ENCODE data around the gene SLC6A1.

Gene SLC6A1

GRCh38 chr3:11077466-11077865 lies 84.9 kb downstream of the SLC6A1 start:
- peaks cover 29 to 65% of the 10 kb centered on the region in 2 donors for H3K27me3 Mint-ChIP-seq
- H3K4me1 Mint-ChIP-seq (ENCODE audit: low read depth in 2 of 2) = no peaks in the 10 kb centered on the region
- no peaks in the 10 kb centered on the region for H3K36me3 Mint-ChIP-seq (ENCODE audit: insufficient read depth)
- ATAC-seq (replicated peaks) (no peak), DNase-seq (no peak)
- H3K4me3 Mint-ChIP-seq = no peak overlapping the region
- no peak overlapping the region for H3K27ac Mint-ChIP-seq
- peaks cover 3 to 6% of the 10 kb centered on the region in 2 donors for H3K9me3 Mint-ChIP-seq

- Mint-ChIP-seq H3K27me3 (peaks cover 22 to 56% of the 10 kb centered on the region in 2 donors), H3K9me3 (peaks cover 3 to 6% of the 10 kb centered on the region in 2 donors), H3K4me1 (ENCODE audit: low read depth in 2 of 2) (no peaks in the 10 kb centered on the region), H3K36me3 (ENCODE audit: insufficient read depth) (no peaks in the 10 kb centered on the region), H3K4me3 (no peak overlapping the region), H3K27ac (no peak overlapping the region)
- ATAC-seq (replicated peaks) (no peak), DNase-seq (no peak)
Measured at GRCh38 chr3:11078826-11079515, 86.4 kb downstream of the SLC6A1 start.

GRCh38 chr3:11080492-11080891 lies 87.9 kb downstream of the SLC6A1 start:
- Mint-ChIP-seq H3K4me3 (no peak overlapping the region), H3K36me3 (ENCODE audit: insufficient read depth) (no peaks in the 10 kb centered on the region), H3K27ac (no peak overlapping the region), H3K9me3 (peaks cover 3 to 6% of the 10 kb centered on the region in 2 donors), H3K4me1 (ENCODE audit: low read depth in 2 of 2) (no peaks in the 10 kb centered on the region), H3K27me3 (peaks cover 12 to 51% of the 10 kb centered on the region in 2 donors)
- no peak for ATAC-seq (replicated peaks)
- DNase-seq = no peak

DNA sequence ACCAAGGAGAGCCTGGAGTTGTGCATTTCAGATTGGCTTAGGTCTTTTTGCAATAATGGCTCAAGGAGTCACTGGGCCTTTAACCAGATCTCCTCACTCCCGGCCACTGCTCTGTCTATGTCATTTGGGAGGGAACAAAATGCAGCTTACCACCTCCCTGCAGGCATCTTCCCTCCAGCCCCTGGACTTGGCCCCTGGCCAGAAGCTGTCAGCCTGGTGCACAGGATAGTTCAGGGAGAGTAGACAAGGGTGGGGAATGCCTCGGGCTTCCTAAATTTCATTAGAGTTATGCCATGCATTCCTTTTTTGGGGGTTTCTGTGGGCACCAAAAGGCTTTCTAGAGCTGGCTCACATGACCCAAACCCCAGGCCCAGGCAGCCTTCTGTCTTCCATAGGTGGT lies 91.5 kb downstream of the SLC6A1 start:
- no peak overlapping the region for H3K27ac Mint-ChIP-seq
- no peaks in the 10 kb centered on the region for H3K36me3 Mint-ChIP-seq (ENCODE audit: insufficient read depth)
- no peak for DNase-seq
- peaks cover 0 to 45% of the 10 kb centered on the region in 2 donors for H3K27me3 Mint-ChIP-seq
- no peak overlapping the region for H3K4me3 Mint-ChIP-seq
- H3K4me1 Mint-ChIP-seq (ENCODE audit: low read depth in 2 of 2) = no peaks in the 10 kb centered on the region
- H3K9me3 Mint-ChIP-seq = no peaks in the 10 kb centered on the region
- no peak for ATAC-seq (replicated peaks)

DNA sequence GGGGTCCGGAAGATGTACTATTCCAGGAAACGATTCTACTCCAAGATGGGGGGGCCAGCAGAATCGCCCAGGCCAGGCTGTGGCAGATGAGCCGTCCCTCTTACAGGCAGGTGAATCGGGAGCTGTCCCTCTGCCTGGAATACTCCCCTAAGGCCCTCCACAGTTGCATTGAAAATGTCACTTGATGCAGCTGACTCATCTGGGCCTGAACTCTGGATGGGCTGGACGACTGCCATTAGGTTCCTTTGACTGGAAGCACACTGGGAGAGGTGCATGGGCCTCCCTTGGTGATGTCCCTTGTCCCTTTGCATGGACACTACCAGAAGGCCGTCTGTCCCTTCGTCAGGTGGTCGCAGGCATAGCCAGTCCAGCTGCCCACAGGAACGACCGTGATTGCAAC lies 92.1 kb downstream of the SLC6A1 start:
- Mint-ChIP-seq H3K4me1 (ENCODE audit: low read depth in 2 of 2) (no peaks in the 10 kb centered on the region), H3K4me3 (no peak overlapping the region)
- ATAC-seq (replicated peaks) = no peak

DNA sequence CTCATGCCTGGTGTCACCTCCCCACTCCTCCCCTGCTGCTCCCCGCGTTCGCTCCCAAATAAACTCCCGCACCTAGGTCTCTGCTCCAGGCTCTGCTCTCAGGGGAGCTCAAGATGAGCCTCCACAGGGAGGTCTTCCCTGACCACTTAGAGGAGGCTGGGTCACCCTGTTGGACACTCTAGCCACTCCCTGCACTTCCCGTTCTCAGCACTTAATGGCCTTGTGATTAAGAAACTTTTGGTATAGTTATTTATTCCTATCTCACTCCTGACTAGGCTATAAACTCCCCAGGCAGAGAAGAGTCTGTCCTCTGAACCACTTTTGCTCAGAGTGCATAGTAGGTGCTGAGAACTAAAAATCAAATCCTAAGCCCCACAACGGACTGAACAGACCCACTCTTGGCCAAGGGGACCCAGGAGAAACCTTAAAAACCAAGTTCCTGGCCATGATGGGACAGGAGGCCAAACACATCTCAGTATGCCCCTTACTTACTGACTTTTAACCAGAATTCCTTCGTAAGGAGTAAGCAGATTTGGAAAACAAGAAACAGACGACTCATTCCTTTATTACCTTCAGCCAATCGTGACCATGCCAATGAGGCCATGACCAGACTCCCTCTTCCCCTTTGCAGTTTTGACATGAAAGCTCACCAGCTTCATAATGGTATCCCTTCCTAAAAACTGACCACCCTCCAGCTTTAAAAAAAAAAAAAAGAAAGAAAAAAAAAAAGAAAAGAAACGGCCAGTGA lies 92.7 kb downstream of the SLC6A1 start:
- DNase-seq = no peak
- no peaks in the 10 kb centered on the region for H3K9me3 Mint-ChIP-seq
- H3K4me3 Mint-ChIP-seq = no peak overlapping the region
- ATAC-seq (replicated peaks) = no peak
- no peaks in the 10 kb centered on the region for H3K4me1 Mint-ChIP-seq (ENCODE audit: low read depth in 2 of 2)
- no peak overlapping the region for H3K27ac Mint-ChIP-seq
- H3K36me3 Mint-ChIP-seq (ENCODE audit: insufficient read depth) = no peaks in the 10 kb centered on the region
- peaks cover 0 to 40% of the 10 kb centered on the region in 2 donors for H3K27me3 Mint-ChIP-seq

More for the DNA sequence above, 92.1 kb downstream of the SLC6A1 start:
- DNase-seq = no peak
- no peaks in the 10 kb centered on the region for H3K36me3 Mint-ChIP-seq (ENCODE audit: insufficient read depth)
- no peak overlapping the region for H3K27ac Mint-ChIP-seq
- H3K9me3 Mint-ChIP-seq = no peaks in the 10 kb centered on the region
- H3K27me3 Mint-ChIP-seq = peaks cover 0 to 40% of the 10 kb centered on the region in 2 donors

GRCh38 chr3:11086856-11087255 lies 94.3 kb downstream of the SLC6A1 start:
- Mint-ChIP-seq H3K9me3 (no peaks in the 10 kb centered on the region), H3K27ac (no peak overlapping the region), H3K4me3 (no peak overlapping the region), H3K36me3 (ENCODE audit: insufficient read depth) (no peaks in the 10 kb centered on the region), H3K27me3 (peaks cover 0 to 28% of the 10 kb centered on the region in 2 donors), H3K4me1 (ENCODE audit: low read depth in 2 of 2) (no peaks in the 10 kb centered on the region)
- DNase-seq (no peak), ATAC-seq (replicated peaks) (no peak)

DNA sequence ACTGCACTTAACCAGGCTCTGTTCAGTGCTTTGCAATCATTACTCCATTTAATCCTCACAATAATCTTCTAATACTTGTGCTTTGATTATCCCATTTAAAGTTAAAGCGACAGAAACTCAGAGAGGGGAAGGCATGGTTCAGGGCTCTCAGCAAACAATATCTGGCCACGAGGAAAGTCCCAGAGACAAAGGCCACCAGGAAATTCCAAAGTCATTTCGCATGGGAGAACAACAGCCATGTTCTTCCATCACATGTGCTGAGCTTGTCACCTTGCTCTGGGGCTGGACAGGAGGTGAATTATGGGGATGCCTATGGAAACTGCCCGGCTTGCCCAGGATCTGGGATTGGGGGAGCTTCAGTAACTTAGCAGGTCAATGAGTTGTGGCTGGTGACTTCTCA lies 95.5 kb downstream of the SLC6A1 start:
- no peaks in the 10 kb centered on the region for H3K36me3 Mint-ChIP-seq (ENCODE audit: insufficient read depth)
- no peak overlapping the region for H3K4me3 Mint-ChIP-seq
- ATAC-seq (replicated peaks) (no peak), DNase-seq (no peak)
- H3K4me1 Mint-ChIP-seq (ENCODE audit: low read depth in 2 of 2) = no peaks in the 10 kb centered on the region
- peaks cover 0 to 33% of the 10 kb centered on the region in 2 donors for H3K27me3 Mint-ChIP-seq
- no peak overlapping the region for H3K27ac Mint-ChIP-seq
- H3K9me3 Mint-ChIP-seq = no peaks in the 10 kb centered on the region

- no peak for ATAC-seq (replicated peaks)
- no peaks in the 10 kb centered on the region for H3K36me3 Mint-ChIP-seq (ENCODE audit: insufficient read depth)
- H3K4me3 Mint-ChIP-seq = no peak overlapping the region
- H3K9me3 Mint-ChIP-seq = no peaks in the 10 kb centered on the region
- no peak overlapping the region for H3K27ac Mint-ChIP-seq
- H3K4me1 Mint-ChIP-seq (ENCODE audit: low read depth in 2 of 2) = no peaks in the 10 kb centered on the region
- DNase-seq = no peak
- H3K27me3 Mint-ChIP-seq = peaks cover 0 to 33% of the 10 kb centered on the region in 2 donors
Measured at GRCh38 chr3:11088831-11089230, 96.3 kb downstream of the SLC6A1 start.

Data from effector memory CD8-positive, alpha-beta T cell (primary cell).